Skeletal muscle satellite cell (primary cell): Measurements from ENCODE around the gene TRPM2.

ENCODE experiments used
- H3K27me3 ChIP-seq: 2 replicates; pipeline ENCODE4 v1.7.0; 2013; ENCODE audit warnings: low read length; ENCODE audit not compliant: control insufficient read depth, insufficient read depth
- H3K36me3 ChIP-seq: 2 replicates; pipeline ENCODE4 v1.7.0; 2013; ENCODE audit warnings: mild to moderate bottlenecking, control low read depth, low read length; ENCODE audit not compliant: insufficient read depth
- H3K4me1 ChIP-seq: 2 replicates; pipeline ENCODE4 v1.7.0; 2013; ENCODE audit warnings: low read length; ENCODE audit not compliant: control insufficient read depth, insufficient read depth
- H3K4me2 ChIP-seq: 2 replicates; pipeline ENCODE4 v1.7.0; 2013; ENCODE audit warnings: mild to moderate bottlenecking, low read length
- H3K4me3 ChIP-seq: 2 replicates; pipeline ENCODE4 v1.7.0; 2013; ENCODE audit warnings: low read length
- H3K9ac ChIP-seq: 2 replicates; pipeline ENCODE4 v1.7.0; 2013; ENCODE audit warnings: mild to moderate bottlenecking, low read depth, low read length, moderate library complexity
- H3K9me3 ChIP-seq: replicated peaks from 2 replicates; pipeline ENCODE4 v1.7.0; 2013; ENCODE audit warnings: mild to moderate bottlenecking, control low read depth, low read length

The TRPM2 gene

GRCh38 chr21:44456214-44456914, 102.9 kb downstream of the TRPM2 start:
- H3K4me2 ChIP-seq, result peak overlapping the region; percentile 90
- H3K27me3 ChIP-seq, result peaks cover 15% of the 10 kb centered on the region
- H3K4me1 ChIP-seq, result no peaks in the 10 kb centered on the region
- no peak overlapping the region for H3K9ac ChIP-seq
- H3K4me3 ChIP-seq, result peak overlapping the region; percentile 70
- no peaks in the 10 kb centered on the region for H3K9me3 ChIP-seq
- H3K36me3 ChIP-seq, result no peaks in the 10 kb centered on the region

- Histone ChIP-seq H3K36me3 (no peaks in the 10 kb centered on the region), H3K9ac (no peak overlapping the region), H3K27me3 (peaks cover 10% of the 10 kb centered on the region), H3K9me3 (no peaks in the 10 kb centered on the region), H3K4me3 (no peak overlapping the region), H3K4me1 (no peaks in the 10 kb centered on the region), H3K4me2 (no peak overlapping the region)
These were observed 103.7 kb downstream of the TRPM2 start for GRCh38 chr21:44456915-44457736.

- no peaks in the 10 kb centered on the region for H3K4me1 ChIP-seq
- no peaks in the 10 kb centered on the region for H3K9me3 ChIP-seq
- H3K4me3 ChIP-seq, result no peak overlapping the region
- no peak overlapping the region for H3K9ac ChIP-seq
- H3K27me3 ChIP-seq, result peaks cover 6% of the 10 kb centered on the region
- H3K4me2 ChIP-seq, result no peak overlapping the region
- H3K36me3 ChIP-seq, result no peaks in the 10 kb centered on the region
These were observed 105.7 kb downstream of the TRPM2 start for GRCh38 chr21:44458971-44459711.

- no peaks in the 10 kb centered on the region for H3K9me3 ChIP-seq
- no peak overlapping the region for H3K4me2 ChIP-seq
- no peak overlapping the region for H3K4me3 ChIP-seq
- H3K36me3 ChIP-seq, result no peaks in the 10 kb centered on the region
- H3K27me3 ChIP-seq, result peaks cover 4% of the 10 kb centered on the region
- no peak overlapping the region for H3K9ac ChIP-seq
- no peaks in the 10 kb centered on the region for H3K4me1 ChIP-seq
These were observed 106.5 kb downstream of the TRPM2 start for GRCh38 chr21:44459712-44460440.

- Histone ChIP-seq H3K4me3 (no peak overlapping the region), H3K4me1 (no peaks in the 10 kb centered on the region), H3K27me3 (peaks cover 4% of the 10 kb centered on the region), H3K4me2 (no peak overlapping the region), H3K9ac (no peak overlapping the region), H3K9me3 (no peaks in the 10 kb centered on the region), H3K36me3 (no peaks in the 10 kb centered on the region)
These were observed 107.0 kb downstream of the TRPM2 start for GRCh38 chr21:44460441-44460755.

- Histone ChIP-seq H3K4me1 (no peaks in the 10 kb centered on the region), H3K36me3 (no peaks in the 10 kb centered on the region), H3K9me3 (no peaks in the 10 kb centered on the region), H3K4me2 (no peak overlapping the region), H3K4me3 (no peak overlapping the region), H3K9ac (no peak overlapping the region), H3K27me3 (peaks cover 4% of the 10 kb centered on the region)
These were observed 107.6 kb downstream of the TRPM2 start for GRCh38 chr21:44461005-44461404.

GRCh38 chr21:44461464-44462001, 108.1 kb downstream of the TRPM2 start:
- H3K9ac ChIP-seq, result no peak overlapping the region
- H3K4me3 ChIP-seq, result no peak overlapping the region
- no peaks in the 10 kb centered on the region for H3K36me3 ChIP-seq
- no peaks in the 10 kb centered on the region for H3K27me3 ChIP-seq
- H3K4me1 ChIP-seq, result no peaks in the 10 kb centered on the region
- no peaks in the 10 kb centered on the region for H3K9me3 ChIP-seq
- no peak overlapping the region for H3K4me2 ChIP-seq

- Histone ChIP-seq H3K4me3 (no peak overlapping the region), H3K36me3 (no peaks in the 10 kb centered on the region), H3K4me2 (no peak overlapping the region), H3K9me3 (no peaks in the 10 kb centered on the region), H3K4me1 (no peaks in the 10 kb centered on the region), H3K9ac (no peak overlapping the region), H3K27me3 (no peaks in the 10 kb centered on the region)
These were observed 108.8 kb downstream of the TRPM2 start for GRCh38 chr21:44462086-44462833.

GRCh38 chr21:44462834-44463200, 109.4 kb downstream of the TRPM2 start:
- no peak overlapping the region for H3K4me3 ChIP-seq
- no peaks in the 10 kb centered on the region for H3K9me3 ChIP-seq
- no peaks in the 10 kb centered on the region for H3K36me3 ChIP-seq
- H3K4me2 ChIP-seq, result no peak overlapping the region
- H3K4me1 ChIP-seq, result no peaks in the 10 kb centered on the region
- no peak overlapping the region for H3K9ac ChIP-seq
- no peaks in the 10 kb centered on the region for H3K27me3 ChIP-seq

- H3K27me3 ChIP-seq, result no peaks in the 10 kb centered on the region
- H3K4me3 ChIP-seq, result no peak overlapping the region
- H3K4me2 ChIP-seq, result no peak overlapping the region
- H3K36me3 ChIP-seq, result no peaks in the 10 kb centered on the region
- no peaks in the 10 kb centered on the region for H3K9me3 ChIP-seq
- no peaks in the 10 kb centered on the region for H3K4me1 ChIP-seq
- H3K9ac ChIP-seq, result no peak overlapping the region
These were observed 110.3 kb downstream of the TRPM2 start for GRCh38 chr21:44463724-44464123.
